ENCODE results near the gene RIMKLB. TPM values are rescaled to one million over a fixed set of nuclear protein-coding genes. Genes with fewer than 3 reads are reported as not detected.
A peak's percentile ranks its signal among the peaks of the same experiment; 100 is the strongest.

RIMKLB gene
- 44.7 TPM for total RNA-seq

GRCh38 chr12:8697476-8698131, at the start of gene RIMKLB:
Gene RIMKLB, plus strand, starts transcription at chr12:8697991. Its CDS starts 15,876 bp downstream, at chr12:8713867.
- Histone ChIP-seq H3K4me3 (peak within 1 kb of the TSS; percentile 95 to 99), H3K27ac (peak within 1 kb of the TSS; percentile 98), H3K36me3 (no peaks in the 10 kb centered on the region), H3K4me1 (peaks cover 38% of the 10 kb centered on the region), H3K27me3 (no peaks in the 10 kb centered on the region), H3K9me3 (no peaks in the 10 kb centered on the region)
- TF ChIP-seq POLR2AphosphoS5 (IDR thresholded peaks at IDR 0.05; ENCODE audit: insufficient read depth in 1 of 2, low read depth in 1 of 2) (peak in 1 of 2 donors; percentile 73), POLR2A (IDR thresholded peaks at IDR 0.05) (peak in 1 of 2 donors; percentile 71), CTCF (IDR thresholded peaks at IDR 0.05) (no peak)
- no peak for DNase-seq (ENCODE audit: extremely low spot score in 2 of 2)
- intact Hi-C loops (cut with DNase I): no loop called here

GRCh38 chr12:8648576-8649205, 49.1 kb upstream of the RIMKLB start:
- H3K36me3 ChIP-seq: no peaks in the 10 kb centered on the region
- no peak for TF ChIP-seq POLR2A (IDR thresholded peaks at IDR 0.05)
- no peak for TF ChIP-seq POLR2AphosphoS5 (IDR thresholded peaks at IDR 0.05; ENCODE audit: insufficient read depth in 1 of 2, low read depth in 1 of 2)
- TF ChIP-seq CTCF (IDR thresholded peaks at IDR 0.05): no peak
- no peaks in the 10 kb centered on the region for H3K4me1 ChIP-seq
- no peak overlapping the region for H3K4me3 ChIP-seq
- H3K27ac ChIP-seq: no peak overlapping the region
- H3K27me3 ChIP-seq: no peaks in the 10 kb centered on the region
- no peaks in the 10 kb centered on the region for H3K9me3 ChIP-seq
- DNase-seq (ENCODE audit: extremely low spot score in 2 of 2): no peak
- intact Hi-C loops (cut with DNase I): no loop called here

- TF ChIP-seq CTCF (IDR thresholded peaks at IDR 0.05): no peak
- no peak for TF ChIP-seq POLR2A (IDR thresholded peaks at IDR 0.05)
- TF ChIP-seq POLR2AphosphoS5 (IDR thresholded peaks at IDR 0.05; ENCODE audit: insufficient read depth in 1 of 2, low read depth in 1 of 2): no peak
- Histone ChIP-seq H3K27ac (no peak overlapping the region), H3K9me3 (no peaks in the 10 kb centered on the region), H3K4me3 (no peak overlapping the region), H3K36me3 (no peaks in the 10 kb centered on the region), H3K27me3 (no peaks in the 10 kb centered on the region), H3K4me1 (peaks cover 10% of the 10 kb centered on the region)
- no peak for DNase-seq (ENCODE audit: extremely low spot score in 2 of 2)
- intact Hi-C loops (cut with DNase I): no loop called here
These were observed 42.4 kb upstream of the RIMKLB start for GRCh38 chr12:8655421-8655820.

GRCh38 chr12:8658346-8658745, 39.4 kb upstream of the RIMKLB start:
- Histone ChIP-seq H3K4me3 (no peak overlapping the region), H3K9me3 (no peaks in the 10 kb centered on the region), H3K36me3 (no peaks in the 10 kb centered on the region), H3K27ac (peak overlapping the region; percentile 18), H3K4me1 (peaks cover 15% of the 10 kb centered on the region), H3K27me3 (no peaks in the 10 kb centered on the region)
- intact Hi-C loops (cut with DNase I): no loop called here
- no peak for DNase-seq (ENCODE audit: extremely low spot score in 2 of 2)
- TF ChIP-seq POLR2AphosphoS5 (IDR thresholded peaks at IDR 0.05; ENCODE audit: insufficient read depth in 1 of 2, low read depth in 1 of 2): no peak
- TF ChIP-seq CTCF (IDR thresholded peaks at IDR 0.05): no peak
- TF ChIP-seq POLR2A (IDR thresholded peaks at IDR 0.05): no peak

- intact Hi-C loops (cut with DNase I): no loop called here
- H3K4me3 ChIP-seq: peak overlapping the region in 1 of 2 donors; percentile 28
- peaks cover 32% of the 10 kb centered on the region for H3K4me1 ChIP-seq
- TF ChIP-seq POLR2A (IDR thresholded peaks at IDR 0.05) (no peak), CTCF (IDR thresholded peaks at IDR 0.05) (no peak)
- H3K36me3 ChIP-seq: no peaks in the 10 kb centered on the region
- no peaks in the 10 kb centered on the region for H3K27me3 ChIP-seq
- no peaks in the 10 kb centered on the region for H3K9me3 ChIP-seq
- DNase-seq (ENCODE audit: extremely low spot score in 2 of 2): no peak
- peak overlapping the region; percentile 30 for H3K27ac ChIP-seq
These were observed 36.8 kb upstream of the RIMKLB start for GRCh38 chr12:8661016-8661415.

Measured in vagina (tissue), 2 donors.